HEK293 (cell line): ENCODE measurements around the gene RAB8A.

Experiments used
- GLIS1 ChIP-seq: fragments of 450-650 bp; formaldehyde crosslinking; IDR thresholded peaks from 2 replicates; pipeline ENCODE4 v1.5.1; 2016; ENCODE audit warnings: missing biosample characterization, missing genetic modification characterization
- KLF10 ChIP-seq: fragments of 450-650 bp; IDR thresholded peaks from 2 replicates; pipeline ENCODE4 v1.5.1; 2018; ENCODE audit warnings: missing biosample characterization, mild to moderate bottlenecking, missing genetic modification characterization
- MYNN ChIP-seq: fragments of 450-650 bp; formaldehyde crosslinking; IDR thresholded peaks from 2 replicates; pipeline ENCODE4 v1.5.1; 2016; ENCODE audit warnings: missing biosample characterization, missing genetic modification characterization, borderline replicate concordance
- PRDM1 ChIP-seq: fragments of 450-650 bp; formaldehyde crosslinking; IDR thresholded peaks from 2 replicates; pipeline ENCODE4; 2016; ENCODE audit warnings: missing biosample characterization, missing genetic modification characterization
- PRDM4 ChIP-seq: fragments of 450-650 bp; formaldehyde crosslinking; IDR thresholded peaks from 2 replicates; pipeline ENCODE4 v1.5.1; 2017; ENCODE audit warnings: missing biosample characterization, missing genetic modification characterization
- RBAK ChIP-seq: fragments of 450-650 bp; formaldehyde crosslinking; IDR thresholded peaks from 2 replicates; pipeline ENCODE4 v1.5.1; 2016; ENCODE audit warnings: missing biosample characterization, missing genetic modification characterization
- REPIN1 ChIP-seq: fragments of 450-650 bp; formaldehyde crosslinking; IDR thresholded peaks from 2 replicates; pipeline ENCODE4 v1.5.1; 2017; ENCODE audit warnings: missing biosample characterization, missing genetic modification characterization, low read depth
- ZBTB48 ChIP-seq: fragments of 450-650 bp; formaldehyde crosslinking; IDR thresholded peaks from 2 replicates; pipeline ENCODE4 v1.5.1; 2016; ENCODE audit warnings: missing biosample characterization, missing genetic modification characterization
- ZEB2 ChIP-seq: fragments of 450-650 bp; formaldehyde crosslinking; IDR thresholded peaks from 2 replicates; pipeline ENCODE4 v1.5.1; 2016; ENCODE audit warnings: missing biosample characterization, missing genetic modification characterization
- ZNF121 ChIP-seq: fragments of 450-650 bp; formaldehyde crosslinking; IDR thresholded peaks from 2 replicates; pipeline ENCODE4 v1.5.1; 2016; ENCODE audit warnings: missing biosample characterization, missing genetic modification characterization
- ZNF148 ChIP-seq: fragments of 450-650 bp; formaldehyde crosslinking; IDR thresholded peaks from 2 replicates; pipeline ENCODE4 v1.5.0; 2017; ENCODE audit warnings: missing biosample characterization, missing genetic modification characterization, borderline replicate concordance
- ZNF18 ChIP-seq: fragments of 450-650 bp; formaldehyde crosslinking; IDR thresholded peaks from 2 replicates; pipeline ENCODE4 v1.5.1; 2016; ENCODE audit warnings: missing biosample characterization, missing genetic modification characterization
- ZNF214 ChIP-seq: fragments of 450-650 bp; formaldehyde crosslinking; IDR thresholded peaks from 2 replicates; pipeline ENCODE4 v1.5.1; 2017; ENCODE audit warnings: missing biosample characterization, mild to moderate bottlenecking, missing genetic modification characterization, borderline replicate concordance
- ZNF248 ChIP-seq: fragments of 450-650 bp; formaldehyde crosslinking; IDR thresholded peaks from 2 replicates; pipeline ENCODE4 v1.5.1; 2017; ENCODE audit warnings: missing biosample characterization, missing genetic modification characterization
- ZNF366 ChIP-seq: fragments of 450-650 bp; formaldehyde crosslinking; conservative IDR thresholded peaks from 2 replicates; pipeline ENCODE4 v1.5.1; 2016; ENCODE audit warnings: missing biosample characterization, missing genetic modification characterization
- ZNF416 ChIP-seq: fragments of 450-650 bp; formaldehyde crosslinking; IDR thresholded peaks from 2 replicates; pipeline ENCODE4 v1.5.1; 2016; ENCODE audit warnings: missing biosample characterization, missing genetic modification characterization
- ZNF423 ChIP-seq: fragments of 450-650 bp; formaldehyde crosslinking; IDR thresholded peaks from 2 replicates; pipeline ENCODE4 v1.5.1; 2016; ENCODE audit warnings: missing biosample characterization, missing genetic modification characterization
- ZNF449 ChIP-seq: fragments of 450-650 bp; formaldehyde crosslinking; IDR thresholded peaks from 2 replicates; pipeline ENCODE4 v1.5.1; 2017; ENCODE audit warnings: missing biosample characterization, mild to moderate bottlenecking, missing genetic modification characterization, moderate library complexity
- ZNF530 ChIP-seq: fragments of 450-650 bp; formaldehyde crosslinking; IDR thresholded peaks from 2 replicates; pipeline ENCODE4 v1.5.1; 2016; ENCODE audit warnings: low read depth, missing biosample characterization, missing genetic modification characterization
- ZNF654 ChIP-seq: fragments of 450-650 bp; formaldehyde crosslinking; IDR thresholded peaks from 2 replicates; pipeline ENCODE4 v1.5.1; 2016; ENCODE audit warnings: low read depth, missing biosample characterization, missing genetic modification characterization
- ZNF776 ChIP-seq: fragments of 450-650 bp; formaldehyde crosslinking; IDR thresholded peaks from 2 replicates; pipeline ENCODE4 v1.5.0; 2017; ENCODE audit warnings: missing biosample characterization, missing genetic modification characterization, borderline replicate concordance
- ZNF830 ChIP-seq: fragments of 450-650 bp; IDR thresholded peaks from 2 replicates; pipeline ENCODE4 v1.5.0; 2018; ENCODE audit warnings: missing biosample characterization, missing genetic modification characterization, low read depth, mild to moderate bottlenecking, moderate library complexity
- ZSCAN23 ChIP-seq: fragments of 450-650 bp; formaldehyde crosslinking; IDR thresholded peaks from 2 replicates; pipeline ENCODE4 v1.5.1; 2016; ENCODE audit warnings: missing biosample characterization, missing genetic modification characterization
- TF ChIP-seq, protein P1 (sequence below): fragments of 450-650 bp; formaldehyde crosslinking; IDR thresholded peaks from 2 replicates; pipeline ENCODE4 v1.5.1; 2016; ENCODE audit warnings: missing biosample characterization, missing genetic modification characterization
- TF ChIP-seq, protein P2 (sequence below): fragments of 450-650 bp; formaldehyde crosslinking; IDR thresholded peaks from 2 replicates; pipeline ENCODE4 v1.5.1; 2017; ENCODE audit warnings: missing biosample characterization, missing genetic modification characterization
- TF ChIP-seq, protein P3 (sequence below): fragments of 450-650 bp; formaldehyde crosslinking; IDR thresholded peaks from 2 replicates; pipeline ENCODE4 v1.5.1; 2016; ENCODE audit warnings: missing biosample characterization, missing genetic modification characterization

Gene RAB8A

GRCh38 chr19:16076958-16077611 lies 34.6 kb upstream of the RAB8A start (continued):
- TF ChIP-seq, protein P1, sequence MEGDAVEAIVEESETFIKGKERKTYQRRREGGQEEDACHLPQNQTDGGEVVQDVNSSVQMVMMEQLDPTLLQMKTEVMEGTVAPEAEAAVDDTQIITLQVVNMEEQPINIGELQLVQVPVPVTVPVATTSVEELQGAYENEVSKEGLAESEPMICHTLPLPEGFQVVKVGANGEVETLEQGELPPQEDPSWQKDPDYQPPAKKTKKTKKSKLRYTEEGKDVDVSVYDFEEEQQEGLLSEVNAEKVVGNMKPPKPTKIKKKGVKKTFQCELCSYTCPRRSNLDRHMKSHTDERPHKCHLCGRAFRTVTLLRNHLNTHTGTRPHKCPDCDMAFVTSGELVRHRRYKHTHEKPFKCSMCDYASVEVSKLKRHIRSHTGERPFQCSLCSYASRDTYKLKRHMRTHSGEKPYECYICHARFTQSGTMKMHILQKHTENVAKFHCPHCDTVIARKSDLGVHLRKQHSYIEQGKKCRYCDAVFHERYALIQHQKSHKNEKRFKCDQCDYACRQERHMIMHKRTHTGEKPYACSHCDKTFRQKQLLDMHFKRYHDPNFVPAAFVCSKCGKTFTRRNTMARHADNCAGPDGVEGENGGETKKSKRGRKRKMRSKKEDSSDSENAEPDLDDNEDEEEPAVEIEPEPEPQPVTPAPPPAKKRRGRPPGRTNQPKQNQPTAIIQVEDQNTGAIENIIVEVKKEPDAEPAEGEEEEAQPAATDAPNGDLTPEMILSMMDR (tag by site-specific recombination) = no peak
- TF ChIP-seq REPIN1 (tag by site-specific recombination) (no peak), MYNN (tag by site-specific recombination) (no peak), ZEB2 (tag by site-specific recombination) (no peak), PRDM4 (no peak), ZNF148 (tag by site-specific recombination) (no peak), ZNF248 (tag by site-specific recombination) (no peak), ZNF416 (no peak), ZBTB48 (tag by site-specific recombination) (no peak), ZNF121 (no peak), ZNF530 (tag by site-specific recombination) (no peak), ZNF449 (tag by site-specific recombination) (no peak), PRDM1 (tag by site-specific recombination) (no peak), GLIS1 (tag by site-specific recombination) (0 out of 2 replicates have a peak, but pooled peaks have one; percentile 7), ZNF18 (tag by site-specific recombination) (no peak), ZNF654 (tag by site-specific recombination) (no peak), ZNF776 (tag by site-specific recombination) (no peak), ZNF423 (tag by site-specific recombination) (no peak), KLF10 (no peak), ZNF214 (tag by site-specific recombination) (no peak), ZSCAN23 (tag by site-specific recombination) (no peak), RBAK (tag by site-specific recombination) (no peak), ZNF830 (tag by site-specific recombination) (no peak), ZNF366 (0 out of 2 replicates have a peak, but pooled peaks have one; percentile 10)
- TF ChIP-seq, protein P2, sequence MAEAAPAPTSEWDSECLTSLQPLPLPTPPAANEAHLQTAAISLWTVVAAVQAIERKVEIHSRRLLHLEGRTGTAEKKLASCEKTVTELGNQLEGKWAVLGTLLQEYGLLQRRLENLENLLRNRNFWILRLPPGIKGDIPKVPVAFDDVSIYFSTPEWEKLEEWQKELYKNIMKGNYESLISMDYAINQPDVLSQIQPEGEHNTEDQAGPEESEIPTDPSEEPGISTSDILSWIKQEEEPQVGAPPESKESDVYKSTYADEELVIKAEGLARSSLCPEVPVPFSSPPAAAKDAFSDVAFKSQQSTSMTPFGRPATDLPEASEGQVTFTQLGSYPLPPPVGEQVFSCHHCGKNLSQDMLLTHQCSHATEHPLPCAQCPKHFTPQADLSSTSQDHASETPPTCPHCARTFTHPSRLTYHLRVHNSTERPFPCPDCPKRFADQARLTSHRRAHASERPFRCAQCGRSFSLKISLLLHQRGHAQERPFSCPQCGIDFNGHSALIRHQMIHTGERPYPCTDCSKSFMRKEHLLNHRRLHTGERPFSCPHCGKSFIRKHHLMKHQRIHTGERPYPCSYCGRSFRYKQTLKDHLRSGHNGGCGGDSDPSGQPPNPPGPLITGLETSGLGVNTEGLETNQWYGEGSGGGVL = 0 out of 2 replicates have a peak, but pooled peaks have one; percentile 14
- TF ChIP-seq, protein P3, sequence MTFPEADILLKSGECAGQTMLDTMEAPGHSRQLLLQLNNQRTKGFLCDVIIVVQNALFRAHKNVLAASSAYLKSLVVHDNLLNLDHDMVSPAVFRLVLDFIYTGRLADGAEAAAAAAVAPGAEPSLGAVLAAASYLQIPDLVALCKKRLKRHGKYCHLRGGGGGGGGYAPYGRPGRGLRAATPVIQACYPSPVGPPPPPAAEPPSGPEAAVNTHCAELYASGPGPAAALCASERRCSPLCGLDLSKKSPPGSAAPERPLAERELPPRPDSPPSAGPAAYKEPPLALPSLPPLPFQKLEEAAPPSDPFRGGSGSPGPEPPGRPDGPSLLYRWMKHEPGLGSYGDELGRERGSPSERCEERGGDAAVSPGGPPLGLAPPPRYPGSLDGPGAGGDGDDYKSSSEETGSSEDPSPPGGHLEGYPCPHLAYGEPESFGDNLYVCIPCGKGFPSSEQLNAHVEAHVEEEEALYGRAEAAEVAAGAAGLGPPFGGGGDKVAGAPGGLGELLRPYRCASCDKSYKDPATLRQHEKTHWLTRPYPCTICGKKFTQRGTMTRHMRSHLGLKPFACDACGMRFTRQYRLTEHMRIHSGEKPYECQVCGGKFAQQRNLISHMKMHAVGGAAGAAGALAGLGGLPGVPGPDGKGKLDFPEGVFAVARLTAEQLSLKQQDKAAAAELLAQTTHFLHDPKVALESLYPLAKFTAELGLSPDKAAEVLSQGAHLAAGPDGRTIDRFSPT (tag by site-specific recombination) = no peak
